Measurements from ENCODE around the gene PTPN6.

PTPN6 gene

DNA sequence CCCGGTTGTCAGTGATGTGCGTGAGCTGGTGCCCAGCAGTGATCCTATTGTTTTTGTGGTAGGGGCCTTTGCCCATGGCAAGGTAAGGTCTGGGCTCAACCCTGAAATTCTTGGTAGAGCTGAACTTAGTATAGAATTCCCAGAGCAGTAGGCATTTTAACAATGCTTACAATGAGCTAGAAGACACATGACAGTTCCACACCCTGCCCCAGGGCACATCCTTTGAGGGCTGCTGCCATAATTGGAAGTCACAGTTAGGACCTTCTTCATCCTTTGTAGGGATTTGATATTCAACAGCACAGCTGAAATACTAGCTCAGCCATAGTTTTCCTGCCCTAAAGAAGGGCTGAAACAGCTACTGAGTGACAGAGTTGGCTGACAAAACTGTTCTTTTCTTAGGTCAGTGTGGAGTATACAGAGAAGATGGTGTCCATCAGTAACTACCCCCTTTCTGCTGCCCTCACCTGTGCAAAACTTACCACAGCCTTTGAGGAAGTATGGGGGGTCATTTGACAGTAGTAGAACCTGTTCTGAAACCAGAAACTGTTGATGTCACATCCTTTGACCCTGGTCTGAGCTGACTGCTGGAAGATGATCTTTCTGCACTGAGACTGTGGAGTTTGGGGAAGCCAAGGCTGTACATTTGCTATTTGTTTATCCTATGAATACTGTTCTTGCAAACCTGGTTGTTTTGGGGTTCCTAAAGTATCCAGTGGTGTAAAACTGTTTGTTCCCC, 24.3 kb downstream of the PTPN6 start:
- no peak for DNase-seq

GRCh38 chr12:6977653-6978052, 26.5 kb downstream of the PTPN6 start:
- DNase-seq: no peak

DNA sequence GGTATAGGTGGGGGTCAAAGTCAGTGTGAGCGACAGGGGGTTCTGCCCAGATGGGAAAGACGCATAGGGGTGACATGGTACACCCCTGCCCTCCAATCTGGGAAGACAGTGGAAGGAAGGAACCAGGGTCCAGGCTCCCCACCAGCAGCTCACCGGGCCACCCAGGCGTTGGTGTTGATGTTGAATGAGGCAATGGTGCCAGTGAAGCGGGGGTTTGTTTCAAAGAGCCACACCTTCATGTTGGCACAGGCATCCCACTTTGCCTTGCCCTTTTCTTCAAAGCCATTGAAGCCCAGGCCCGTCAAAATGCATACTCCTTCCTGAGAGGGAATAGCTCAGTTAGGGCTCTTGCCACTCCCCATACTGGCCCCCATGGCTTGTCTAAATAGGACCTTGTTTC, 27.0 kb downstream of the PTPN6 start:
- DNase-seq: no peak

GRCh38 chr12:6978611-6979011, 27.5 kb downstream of the PTPN6 start:
- DNase-seq: no peak

DNA sequence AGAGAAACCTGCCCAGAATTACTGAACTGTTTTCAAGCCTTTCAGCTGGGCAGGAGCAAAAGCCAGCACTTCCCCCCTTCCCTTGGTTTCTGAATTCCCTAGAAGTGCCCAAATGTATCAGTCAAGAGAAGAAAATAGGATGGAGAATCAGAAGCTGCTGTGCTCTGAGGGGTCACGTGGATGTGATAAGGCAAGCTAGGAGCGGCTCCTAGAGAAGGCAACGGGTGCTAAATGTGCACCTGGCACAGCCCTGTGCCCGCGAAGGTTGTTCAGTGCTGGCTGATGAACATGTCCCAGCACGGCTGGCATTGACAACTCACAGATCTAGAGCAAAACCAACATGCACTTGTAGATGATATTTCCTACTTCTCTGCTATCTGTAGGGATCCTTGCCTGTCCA, 27.9 kb downstream of the PTPN6 start:
- DNase-seq: no peak

DNA sequence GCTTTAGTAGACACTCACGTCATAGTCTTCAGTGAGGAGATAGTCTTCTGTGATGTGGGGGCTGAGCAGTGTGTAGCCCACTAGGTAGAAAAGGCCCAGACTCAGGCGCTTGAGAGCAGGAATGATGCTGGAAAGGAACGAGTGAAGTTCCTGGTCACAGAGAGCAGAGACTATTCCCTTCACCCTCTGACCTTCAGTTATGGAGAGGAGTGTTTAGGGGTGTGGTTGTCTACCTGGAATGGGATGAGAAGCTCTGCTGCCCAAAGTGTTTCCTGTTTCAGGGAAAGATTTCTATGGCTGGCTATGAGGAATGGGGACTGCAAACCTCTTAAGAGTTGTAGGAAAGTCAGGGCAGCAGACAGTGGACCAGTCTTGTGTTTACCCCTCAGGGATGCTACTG, 28.3 kb downstream of the PTPN6 start:
- DNase-seq: no peak

DNA sequence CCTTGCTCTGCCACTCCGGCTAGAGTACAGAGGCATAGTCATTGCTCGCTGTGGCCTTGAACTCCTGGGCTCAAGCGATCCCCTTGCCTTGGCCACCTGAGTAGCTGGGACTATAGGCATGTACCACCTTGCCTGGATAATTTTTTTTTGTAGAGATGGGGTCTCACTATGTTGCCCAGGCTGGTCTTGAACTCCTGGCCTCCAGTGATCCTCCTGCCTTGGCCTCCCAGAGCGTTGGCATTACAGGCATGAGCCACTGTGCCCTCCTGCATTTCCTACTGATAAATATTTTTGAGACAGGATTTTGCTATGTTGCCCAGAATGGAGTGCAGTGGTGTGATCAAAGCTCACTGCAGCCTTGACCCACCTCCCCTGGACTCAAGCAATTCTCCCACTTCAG, 28.9 kb downstream of the PTPN6 start:
- DNase-seq: no peak

- DNase-seq: no peak
Observed at GRCh38 chr12:6980740-6981139, 29.6 kb downstream of the PTPN6 start.

DNA sequence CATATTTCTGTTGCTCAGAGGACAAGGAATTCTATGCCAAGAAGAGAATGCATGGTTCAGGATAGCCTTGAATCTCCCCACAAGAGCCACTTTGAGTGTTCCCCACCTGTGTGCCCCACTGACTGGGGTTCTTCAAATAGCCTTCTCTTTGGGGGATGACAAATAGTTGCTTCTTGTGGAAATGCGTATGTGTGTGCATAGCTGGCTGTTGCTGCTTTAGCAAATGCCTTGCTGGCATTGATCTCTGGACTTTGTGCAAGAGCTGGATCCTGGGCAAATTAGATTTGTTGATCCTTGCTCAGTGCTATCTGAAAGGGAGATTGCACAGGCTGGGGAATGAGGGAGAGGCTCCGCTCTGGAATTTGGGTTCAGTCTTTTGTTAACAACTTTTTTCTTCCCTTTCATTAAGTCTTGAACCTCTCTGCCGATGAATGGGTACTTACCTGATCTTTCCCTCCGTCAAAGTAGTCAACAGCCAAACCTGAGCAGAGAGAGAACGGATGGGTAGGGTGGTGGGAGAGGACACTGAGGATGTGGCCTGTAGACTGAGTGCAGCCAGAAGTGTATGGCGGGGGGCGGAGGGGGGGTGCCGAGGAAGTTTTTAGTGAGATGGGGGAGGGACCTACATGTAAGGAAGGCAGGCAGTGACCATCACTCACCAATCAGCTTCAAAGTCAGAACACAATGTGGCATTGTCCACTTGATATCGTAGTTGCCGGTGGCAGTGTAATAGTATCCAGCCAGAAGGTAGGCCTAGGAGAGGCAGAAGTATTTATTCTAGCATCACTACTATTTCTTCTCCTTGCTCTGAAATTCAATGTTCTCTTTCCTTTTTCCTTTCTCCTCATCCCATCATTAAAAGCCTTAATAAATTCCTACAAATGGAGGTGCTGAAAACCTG, 30.2 kb downstream of the PTPN6 start:
- DNase-seq: no peak

DNA sequence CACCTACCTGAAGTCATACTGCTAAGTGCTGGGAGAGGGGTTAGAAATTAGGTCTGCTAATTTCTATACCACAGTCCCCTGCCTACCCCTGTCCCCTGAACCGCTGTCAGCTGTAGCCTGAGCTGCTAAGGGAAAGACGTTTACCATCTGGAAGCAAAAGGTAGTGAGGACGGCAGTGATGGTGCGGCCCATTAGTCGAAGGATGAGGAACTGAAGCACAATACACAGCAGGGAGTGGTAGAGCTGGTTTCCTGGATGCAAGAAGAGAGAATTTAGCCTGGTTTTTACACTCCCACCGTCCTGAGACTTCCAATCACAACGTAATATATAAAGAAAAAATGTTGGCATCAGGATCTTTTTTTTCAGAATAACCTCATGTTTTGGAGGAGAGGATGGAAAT, 31.4 kb downstream of the PTPN6 start:
- no peak for DNase-seq

- no peak for DNase-seq
Observed at GRCh38 chr12:6987956-6988553, 36.9 kb downstream of the PTPN6 start.

DNA sequence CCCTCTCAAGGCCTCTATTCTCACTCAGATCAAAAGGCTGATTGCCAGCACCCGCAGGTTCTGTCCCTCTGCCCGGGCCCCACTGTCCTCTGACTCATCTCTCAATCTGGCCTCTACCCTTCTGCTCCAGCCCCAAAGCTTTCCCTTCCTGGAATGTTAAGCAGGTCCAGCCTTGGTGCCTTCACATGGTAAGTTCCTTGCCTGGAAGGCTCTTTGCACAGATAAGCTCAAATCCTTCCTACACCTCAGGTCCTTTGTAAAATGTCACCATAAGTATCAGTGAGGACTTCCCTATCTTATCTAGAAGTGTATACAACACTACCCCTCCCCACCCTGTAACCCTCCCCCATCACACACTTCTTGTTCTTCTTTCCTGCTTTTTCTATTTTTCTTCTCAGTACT, 44.9 kb downstream of the PTPN6 start:
- DNase-seq: peak in 1 of 3 donors; percentile 14

DNA sequence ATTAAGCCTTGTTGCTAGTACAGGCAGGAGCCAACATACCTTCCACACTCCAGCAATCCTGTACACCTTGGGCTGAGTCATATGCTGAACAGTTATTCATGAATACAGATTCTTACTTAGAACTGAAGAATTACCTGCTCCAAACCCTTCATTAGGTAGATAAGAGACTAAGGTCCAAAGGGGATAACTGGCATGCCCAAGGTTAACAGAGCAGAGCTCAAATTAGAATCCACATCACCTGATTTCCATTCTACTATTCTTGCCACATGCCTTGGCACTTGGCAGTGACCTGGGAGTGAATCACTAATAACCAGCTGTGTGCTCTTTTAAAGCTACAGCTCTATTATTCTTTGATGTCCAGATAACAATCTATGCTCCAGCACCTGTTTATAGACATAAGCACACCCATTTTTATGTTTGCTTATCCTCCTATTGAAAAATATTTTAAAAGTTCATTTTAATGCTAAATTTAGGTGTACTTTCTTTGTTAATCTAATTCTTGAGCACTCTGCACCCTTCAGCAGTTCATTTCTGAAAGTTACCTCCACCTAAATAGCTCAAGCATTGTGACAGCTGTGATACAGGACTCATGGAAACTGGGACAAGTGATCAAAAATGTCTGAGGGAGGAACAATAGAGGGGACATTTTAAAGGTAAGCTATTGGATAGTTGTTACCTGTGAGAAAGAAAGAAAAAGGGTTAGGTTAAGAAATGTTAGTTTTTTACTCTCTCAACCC, 47.7 kb downstream of the PTPN6 start:
- no peak for DNase-seq

- peak; percentile 21 to 26 (median 21) for DNase-seq
Observed at GRCh38 chr12:7001921-7002591, 50.9 kb downstream of the PTPN6 start.

DNA sequence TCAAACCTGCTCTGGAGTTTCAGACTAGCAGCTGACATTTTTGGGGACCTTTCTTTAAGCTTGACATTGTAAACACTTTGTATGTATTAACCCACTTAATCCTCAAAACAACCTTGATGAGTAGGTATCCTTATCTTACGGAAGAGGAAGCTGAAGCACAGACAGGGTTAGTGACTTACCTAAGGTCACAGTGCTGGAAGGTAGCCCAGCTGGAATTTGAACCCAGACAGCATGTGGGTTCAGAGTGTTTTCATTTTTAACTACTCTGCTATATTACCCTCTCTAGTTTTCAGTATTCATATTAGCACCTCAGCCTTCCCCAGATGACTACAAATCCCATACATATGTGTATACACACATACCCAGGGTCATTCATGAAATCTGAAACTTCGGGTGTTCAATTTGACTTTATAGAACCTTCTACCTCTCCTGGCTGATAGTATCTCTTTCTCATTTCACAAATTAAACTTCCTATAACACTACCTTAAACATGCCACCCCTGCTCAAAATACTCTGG, 53.2 kb downstream of the PTPN6 start:
- no peak for DNase-seq

DNA sequence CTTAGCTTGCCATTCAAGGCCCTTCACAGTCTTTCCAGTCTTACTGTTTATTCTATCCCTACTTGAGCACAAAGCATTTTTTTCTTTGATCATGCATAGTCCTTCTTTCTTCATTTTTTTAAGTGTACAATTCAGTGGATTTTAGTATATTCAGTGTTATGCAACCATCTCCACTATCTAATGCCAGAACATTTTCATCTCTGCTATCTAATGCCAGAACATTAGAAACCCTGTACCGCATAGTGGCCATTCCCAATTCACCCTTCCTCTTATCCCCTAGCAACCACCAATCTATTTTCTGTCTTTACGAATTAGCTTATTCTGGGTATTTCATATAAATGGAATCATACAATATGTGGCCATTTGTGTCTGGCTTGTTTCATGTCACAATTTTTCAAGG, 53.7 kb downstream of the PTPN6 start:
- DNase-seq: no peak

GRCh38 chr12:7005311-7005710, 54.2 kb downstream of the PTPN6 start:
- DNase-seq: peak; percentile 11 to 44 (median 40)

DNA sequence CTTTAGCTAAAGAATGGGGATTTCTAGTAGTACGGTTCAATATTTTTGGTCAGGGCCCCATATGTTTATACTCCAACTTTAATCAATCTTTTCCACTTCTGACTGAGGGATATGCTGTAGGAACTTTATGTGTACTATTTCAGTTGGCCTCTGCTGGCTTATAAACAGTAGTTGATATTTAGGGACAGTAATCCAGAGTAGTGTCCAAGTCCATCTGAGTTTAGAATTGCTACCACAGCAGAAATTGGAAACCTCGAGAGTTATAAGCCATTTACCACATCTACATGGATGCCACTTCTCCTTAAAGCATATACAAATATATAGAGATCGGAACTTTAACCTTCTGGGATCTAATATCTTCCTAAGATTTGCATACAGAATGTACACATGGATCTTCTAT, 55.5 kb downstream of the PTPN6 start:
- no peak for DNase-seq

- no peak for DNase-seq
Observed at GRCh38 chr12:7008864-7009263, 57.7 kb downstream of the PTPN6 start.

DNA sequence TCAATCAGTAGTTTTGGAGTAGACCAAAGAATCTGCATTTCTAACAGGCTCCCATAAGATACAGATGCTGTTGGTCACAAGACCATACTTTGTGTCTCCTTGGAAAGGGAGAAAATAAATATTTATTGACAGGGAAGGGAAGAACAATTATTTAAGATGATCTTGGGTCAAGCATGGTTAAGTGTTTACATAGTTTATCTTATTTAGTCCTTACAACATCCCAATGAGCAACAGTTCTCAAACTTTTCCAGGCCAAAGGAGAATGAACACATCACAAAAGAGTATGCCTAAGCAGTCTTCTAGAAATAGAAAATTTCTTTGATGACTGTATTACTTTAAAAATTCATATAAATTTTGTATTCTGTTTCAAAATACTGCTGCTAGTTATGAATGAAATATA, 58.4 kb downstream of the PTPN6 start:
- DNase-seq: no peak

Data from suppressor macrophage treated with lipopolysaccharide for 1 hour (primary cell).